SK-N-SH treated with all-trans-retinoic acid at 6 μM for 48 hours (cell line): ENCODE measurements around the gene L3HYPDH.

Experiments
- BACH2 ChIP-seq: fragments of 250-450 bp; sonication (Bioruptor Pico); IDR thresholded peaks from 2 replicates; pipeline ENCODE4 v1.9.0; 2021; ENCODE audit warnings: mild to moderate bottlenecking, borderline replicate concordance
- ISL1 ChIP-seq: fragments of 250-450 bp; sonication (Bioruptor Pico); IDR thresholded peaks from 2 replicates; pipeline ENCODE4 v2.1.2; 2022; ENCODE audit warnings: mild to moderate bottlenecking, moderate library complexity
- RARB ChIP-seq: fragments of 250-450 bp; sonication (Bioruptor Pico); IDR thresholded peaks from 2 replicates; pipeline ENCODE4 v1.8.0; 2021; ENCODE audit warnings: mild to moderate bottlenecking, moderate library complexity
- SNAI2 ChIP-seq: fragments of 250-450 bp; sonication (Bioruptor Pico); IDR thresholded peaks from 2 replicates; pipeline ENCODE4 v1.5.0; 2020; ENCODE audit warnings: mild to moderate bottlenecking, moderate library complexity
- TCF4 ChIP-seq: fragments of 250-450 bp; sonication (Bioruptor Pico); IDR thresholded peaks from 2 replicates; pipeline ENCODE4 v1.8.0; 2021; ENCODE audit warnings: mild to moderate bottlenecking, moderate library complexity, borderline replicate concordance
- TOX ChIP-seq: fragments of 250-450 bp; sonication (Bioruptor Pico); IDR thresholded peaks from 2 replicates; pipeline ENCODE4 v1.8.0; 2021; ENCODE audit warnings: mild to moderate bottlenecking, moderate library complexity, borderline replicate concordance
- ZC3H10 ChIP-seq: fragments of 250-450 bp; sonication (Bioruptor Pico); IDR thresholded peaks from 2 replicates; pipeline ENCODE4 v1.5.1; 2021; ENCODE audit warnings: mild to moderate bottlenecking, moderate library complexity
- ZFP3 ChIP-seq: fragments of 250-450 bp; sonication (Bioruptor Pico); IDR thresholded peaks from 2 replicates; pipeline ENCODE4 v1.5.0; 2020; ENCODE audit warnings: mild to moderate bottlenecking, moderate library complexity
- ZFP30 ChIP-seq: fragments of 450-650 bp; formaldehyde crosslinking; IDR thresholded peaks from 2 replicates; pipeline ENCODE4 v1.5.0; 2022; ENCODE audit warnings: mild to moderate bottlenecking, moderate library complexity
- TF ChIP-seq, protein P1 (sequence below): fragments of 250-450 bp; sonication (Bioruptor Pico); IDR thresholded peaks from 2 replicates; pipeline ENCODE4 v1.5.0; 2020; ENCODE audit warnings: mild to moderate bottlenecking, moderate library complexity
- TF ChIP-seq, protein P2 (sequence below): fragments of 250-450 bp; sonication (Bioruptor Pico); IDR thresholded peaks from 2 replicates; pipeline ENCODE4 v1.5.1; 2020; ENCODE audit warnings: low read depth, mild to moderate bottlenecking, moderate library complexity
- TF ChIP-seq, protein P3 (sequence below): fragments of 250-450 bp; sonication (Bioruptor Pico); IDR thresholded peaks from 2 replicates; pipeline ENCODE4 v1.8.0; 2020; ENCODE audit warnings: mild to moderate bottlenecking, moderate library complexity, borderline replicate concordance
- TF ChIP-seq, protein P4 (sequence below): fragments of 250-450 bp; sonication (Bioruptor Pico); IDR thresholded peaks from 2 replicates; pipeline ENCODE4 v1.8.0; 2021; ENCODE audit warnings: low read depth, mild to moderate bottlenecking, moderate library complexity, borderline replicate concordance

DNA sequence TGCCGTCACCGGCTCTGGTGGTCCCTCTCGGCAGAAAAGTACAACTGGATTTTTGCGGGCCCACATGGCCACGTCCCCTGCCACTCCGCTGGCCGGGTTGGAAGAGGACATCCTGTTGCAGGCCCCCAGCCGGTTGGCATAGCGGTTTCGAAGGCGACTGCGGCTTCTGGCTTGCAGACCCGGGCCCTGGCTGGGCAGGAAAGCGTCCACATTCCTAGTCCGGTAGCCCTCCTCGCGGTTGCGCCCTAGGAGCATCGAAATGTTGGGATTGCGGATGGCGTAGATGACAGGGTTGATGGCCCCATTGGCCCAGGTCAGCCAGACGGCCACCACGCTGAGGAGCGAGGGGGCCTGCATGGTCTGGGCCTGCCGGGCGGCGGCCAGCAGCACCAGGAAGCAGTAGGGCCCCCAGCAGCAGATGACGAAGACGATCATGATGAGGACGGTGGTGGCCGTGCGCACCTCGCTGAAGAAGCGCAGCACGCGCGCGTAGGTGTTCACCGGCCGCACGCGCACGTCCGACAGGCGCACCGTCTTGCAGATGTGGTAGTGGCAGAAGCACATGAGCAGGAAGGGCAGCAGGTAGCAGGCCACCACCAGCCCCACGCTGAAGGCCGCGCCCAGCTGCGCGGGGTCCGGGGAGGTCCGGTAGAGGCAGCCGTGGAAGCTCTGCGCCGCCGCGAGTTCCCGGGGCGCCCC, 20.3 kb downstream of the L3HYPDH start:
- TF ChIP-seq TOX (CRISPR knock-in tag) (no peak), ZFP30 (CRISPR knock-in tag) (no peak), ZFP3 (CRISPR knock-in tag) (no peak), TCF4 (CRISPR knock-in tag) (no peak), BACH2 (no peak), RARB (no peak), ZC3H10 (CRISPR knock-in tag) (no peak), ISL1 (no peak), SNAI2 (CRISPR knock-in tag) (no peak)
- TF ChIP-seq, protein P1, sequence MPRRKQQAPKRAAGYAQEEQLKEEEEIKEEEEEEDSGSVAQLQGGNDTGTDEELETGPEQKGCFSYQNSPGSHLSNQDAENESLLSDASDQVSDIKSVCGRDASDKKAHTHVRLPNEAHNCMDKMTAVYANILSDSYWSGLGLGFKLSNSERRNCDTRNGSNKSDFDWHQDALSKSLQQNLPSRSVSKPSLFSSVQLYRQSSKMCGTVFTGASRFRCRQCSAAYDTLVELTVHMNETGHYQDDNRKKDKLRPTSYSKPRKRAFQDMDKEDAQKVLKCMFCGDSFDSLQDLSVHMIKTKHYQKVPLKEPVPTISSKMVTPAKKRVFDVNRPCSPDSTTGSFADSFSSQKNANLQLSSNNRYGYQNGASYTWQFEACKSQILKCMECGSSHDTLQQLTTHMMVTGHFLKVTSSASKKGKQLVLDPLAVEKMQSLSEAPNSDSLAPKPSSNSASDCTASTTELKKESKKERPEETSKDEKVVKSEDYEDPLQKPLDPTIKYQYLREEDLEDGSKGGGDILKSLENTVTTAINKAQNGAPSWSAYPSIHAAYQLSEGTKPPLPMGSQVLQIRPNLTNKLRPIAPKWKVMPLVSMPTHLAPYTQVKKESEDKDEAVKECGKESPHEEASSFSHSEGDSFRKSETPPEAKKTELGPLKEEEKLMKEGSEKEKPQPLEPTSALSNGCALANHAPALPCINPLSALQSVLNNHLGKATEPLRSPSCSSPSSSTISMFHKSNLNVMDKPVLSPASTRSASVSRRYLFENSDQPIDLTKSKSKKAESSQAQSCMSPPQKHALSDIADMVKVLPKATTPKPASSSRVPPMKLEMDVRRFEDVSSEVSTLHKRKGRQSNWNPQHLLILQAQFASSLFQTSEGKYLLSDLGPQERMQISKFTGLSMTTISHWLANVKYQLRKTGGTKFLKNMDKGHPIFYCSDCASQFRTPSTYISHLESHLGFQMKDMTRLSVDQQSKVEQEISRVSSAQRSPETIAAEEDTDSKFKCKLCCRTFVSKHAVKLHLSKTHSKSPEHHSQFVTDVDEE (CRISPR knock-in tag), result no peak
- TF ChIP-seq, protein P2, sequence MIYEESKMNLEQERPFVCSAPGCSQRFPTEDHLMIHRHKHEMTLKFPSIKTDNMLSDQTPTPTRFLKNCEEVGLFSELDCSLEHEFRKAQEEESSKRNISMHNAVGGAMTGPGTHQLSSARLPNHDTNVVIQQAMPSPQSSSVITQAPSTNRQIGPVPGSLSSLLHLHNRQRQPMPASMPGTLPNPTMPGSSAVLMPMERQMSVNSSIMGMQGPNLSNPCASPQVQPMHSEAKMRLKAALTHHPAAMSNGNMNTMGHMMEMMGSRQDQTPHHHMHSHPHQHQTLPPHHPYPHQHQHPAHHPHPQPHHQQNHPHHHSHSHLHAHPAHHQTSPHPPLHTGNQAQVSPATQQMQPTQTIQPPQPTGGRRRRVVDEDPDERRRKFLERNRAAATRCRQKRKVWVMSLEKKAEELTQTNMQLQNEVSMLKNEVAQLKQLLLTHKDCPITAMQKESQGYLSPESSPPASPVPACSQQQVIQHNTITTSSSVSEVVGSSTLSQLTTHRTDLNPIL, result no peak
- TF ChIP-seq, protein P3, sequence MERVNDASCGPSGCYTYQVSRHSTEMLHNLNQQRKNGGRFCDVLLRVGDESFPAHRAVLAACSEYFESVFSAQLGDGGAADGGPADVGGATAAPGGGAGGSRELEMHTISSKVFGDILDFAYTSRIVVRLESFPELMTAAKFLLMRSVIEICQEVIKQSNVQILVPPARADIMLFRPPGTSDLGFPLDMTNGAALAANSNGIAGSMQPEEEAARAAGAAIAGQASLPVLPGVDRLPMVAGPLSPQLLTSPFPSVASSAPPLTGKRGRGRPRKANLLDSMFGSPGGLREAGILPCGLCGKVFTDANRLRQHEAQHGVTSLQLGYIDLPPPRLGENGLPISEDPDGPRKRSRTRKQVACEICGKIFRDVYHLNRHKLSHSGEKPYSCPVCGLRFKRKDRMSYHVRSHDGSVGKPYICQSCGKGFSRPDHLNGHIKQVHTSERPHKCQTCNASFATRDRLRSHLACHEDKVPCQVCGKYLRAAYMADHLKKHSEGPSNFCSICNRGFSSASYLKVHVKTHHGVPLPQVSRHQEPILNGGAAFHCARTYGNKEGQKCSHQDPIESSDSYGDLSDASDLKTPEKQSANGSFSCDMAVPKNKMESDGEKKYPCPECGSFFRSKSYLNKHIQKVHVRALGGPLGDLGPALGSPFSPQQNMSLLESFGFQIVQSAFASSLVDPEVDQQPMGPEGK, result no peak
- TF ChIP-seq, protein P4, sequence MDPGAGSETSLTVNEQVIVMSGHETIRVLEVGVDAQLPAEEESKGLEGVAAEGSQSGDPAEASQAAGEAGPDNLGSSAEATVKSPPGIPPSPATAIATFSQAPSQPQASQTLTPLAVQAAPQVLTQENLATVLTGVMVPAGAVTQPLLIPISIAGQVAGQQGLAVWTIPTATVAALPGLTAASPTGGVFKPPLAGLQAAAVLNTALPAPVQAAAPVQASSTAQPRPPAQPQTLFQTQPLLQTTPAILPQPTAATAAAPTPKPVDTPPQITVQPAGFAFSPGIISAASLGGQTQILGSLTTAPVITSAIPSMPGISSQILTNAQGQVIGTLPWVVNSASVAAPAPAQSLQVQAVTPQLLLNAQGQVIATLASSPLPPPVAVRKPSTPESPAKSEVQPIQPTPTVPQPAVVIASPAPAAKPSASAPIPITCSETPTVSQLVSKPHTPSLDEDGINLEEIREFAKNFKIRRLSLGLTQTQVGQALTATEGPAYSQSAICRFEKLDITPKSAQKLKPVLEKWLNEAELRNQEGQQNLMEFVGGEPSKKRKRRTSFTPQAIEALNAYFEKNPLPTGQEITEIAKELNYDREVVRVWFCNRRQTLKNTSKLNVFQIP, result no peak
